ENCODE measurements around the gene SART3. TPM values are rescaled to one million over a fixed set of nuclear protein-coding genes. Genes with fewer than 3 reads are reported as not detected.

SART3 gene
- total and polyA plus RNA-seq, 8 donors = 11.7 to 106 (median 51.1) TPM

GRCh38 chr12:108519558-108519957 is 41.4 kb downstream of the SART3 start:
- H3K4me1 ChIP-seq = peaks cover 11 to 26% (median 18%) of the 10 kb centered on the region in 4 donors
- H3K27ac ChIP-seq = no peak overlapping the region
- H3K4me3 ChIP-seq = no peak overlapping the region
- peaks cover 53 to 80% (median 77%) of the 10 kb centered on the region in 4 donors for H3K36me3 ChIP-seq
- no peaks in the 10 kb centered on the region for H3K9me3 ChIP-seq
- peak in 1 of 2 donors; percentile 18 for DNase-seq
- no peaks in the 10 kb centered on the region for H3K27me3 ChIP-seq
- TF ChIP-seq POLR2AphosphoS5 (IDR thresholded peaks at IDR 0.05) (no peak), POLR2A (IDR thresholded peaks at IDR 0.05) (no peak), EP300 (IDR thresholded peaks at IDR 0.05) (no peak)
- TF ChIP-seq, protein P1, sequence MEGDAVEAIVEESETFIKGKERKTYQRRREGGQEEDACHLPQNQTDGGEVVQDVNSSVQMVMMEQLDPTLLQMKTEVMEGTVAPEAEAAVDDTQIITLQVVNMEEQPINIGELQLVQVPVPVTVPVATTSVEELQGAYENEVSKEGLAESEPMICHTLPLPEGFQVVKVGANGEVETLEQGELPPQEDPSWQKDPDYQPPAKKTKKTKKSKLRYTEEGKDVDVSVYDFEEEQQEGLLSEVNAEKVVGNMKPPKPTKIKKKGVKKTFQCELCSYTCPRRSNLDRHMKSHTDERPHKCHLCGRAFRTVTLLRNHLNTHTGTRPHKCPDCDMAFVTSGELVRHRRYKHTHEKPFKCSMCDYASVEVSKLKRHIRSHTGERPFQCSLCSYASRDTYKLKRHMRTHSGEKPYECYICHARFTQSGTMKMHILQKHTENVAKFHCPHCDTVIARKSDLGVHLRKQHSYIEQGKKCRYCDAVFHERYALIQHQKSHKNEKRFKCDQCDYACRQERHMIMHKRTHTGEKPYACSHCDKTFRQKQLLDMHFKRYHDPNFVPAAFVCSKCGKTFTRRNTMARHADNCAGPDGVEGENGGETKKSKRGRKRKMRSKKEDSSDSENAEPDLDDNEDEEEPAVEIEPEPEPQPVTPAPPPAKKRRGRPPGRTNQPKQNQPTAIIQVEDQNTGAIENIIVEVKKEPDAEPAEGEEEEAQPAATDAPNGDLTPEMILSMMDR (IDR thresholded peaks at IDR 0.05) = no peak
- 62 to 71% (median 68%) methylated on average over 4 of the region's 4 CpGs for WGBS, 5 donors
- intact Hi-C loops (cut with DNase I; ENCODE audit: low total_unique reads) = no loop called here

DNA sequence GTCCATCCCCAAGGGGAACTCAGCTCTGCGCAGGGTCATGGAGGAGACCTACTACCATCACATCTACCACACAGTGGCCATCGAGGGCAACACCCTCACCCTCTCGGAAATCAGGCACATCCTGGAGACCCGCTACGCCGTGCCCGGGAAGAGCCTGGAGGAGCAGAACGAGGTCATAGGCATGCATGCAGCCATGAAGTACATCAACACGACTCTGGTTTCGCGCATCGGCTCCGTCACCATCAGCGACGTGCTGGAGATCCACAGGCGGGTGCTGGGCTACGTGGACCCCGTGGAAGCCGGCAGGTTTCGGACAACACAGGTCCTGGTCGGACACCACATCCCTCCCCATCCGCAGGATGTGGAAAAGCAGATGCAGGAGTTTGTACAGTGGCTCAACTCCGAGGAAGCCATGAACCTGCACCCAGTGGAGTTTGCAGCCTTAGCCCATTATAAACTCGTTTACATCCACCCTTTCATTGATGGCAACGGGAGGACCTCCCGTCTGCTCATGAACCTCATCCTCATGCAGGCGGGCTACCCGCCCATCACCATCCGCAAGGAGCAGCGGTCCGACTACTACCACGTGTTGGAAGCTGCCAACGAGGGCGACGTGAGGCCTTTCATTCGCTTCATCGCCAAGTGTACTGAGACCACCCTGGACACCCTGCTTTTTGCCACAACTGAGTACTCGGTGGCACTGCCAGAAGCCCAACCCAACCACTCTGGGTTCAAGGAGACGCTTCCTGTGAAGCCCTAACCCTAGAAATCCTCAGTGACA is 42.1 kb downstream of the SART3 start:
- H3K36me3 ChIP-seq = peaks cover 46 to 73% (median 71%) of the 10 kb centered on the region in 4 donors
- WGBS, 5 donors = 91 to 95% (median 94%) methylated on average over 35 to 39 of the region's 39 CpGs
- no peak for TF ChIP-seq EP300 (IDR thresholded peaks at IDR 0.05)
- TF ChIP-seq, protein P1 (IDR thresholded peaks at IDR 0.05) = no peak

GRCh38 chr12:108518101-108518715 is 42.8 kb downstream of the SART3 start:
- peak in 1 of 2 donors; percentile 5 for DNase-seq
- Histone ChIP-seq H3K4me3 (no peak overlapping the region), H3K27me3 (no peaks in the 10 kb centered on the region), H3K4me1 (peaks cover 11 to 25% (median 21%) of the 10 kb centered on the region in 4 donors), H3K27ac (no peak overlapping the region), H3K36me3 (peaks cover 39 to 66% (median 64%) of the 10 kb centered on the region in 4 donors), H3K9me3 (no peaks in the 10 kb centered on the region)
- intact Hi-C loops (cut with DNase I; ENCODE audit: low total_unique reads) = no loop called here
- 93 to 97% (median 94%) methylated on average over 24 of the region's 24 CpGs for WGBS, 5 donors
- TF ChIP-seq POLR2AphosphoS5 (IDR thresholded peaks at IDR 0.05) (no peak), POLR2A (IDR thresholded peaks at IDR 0.05) (no peak), EP300 (IDR thresholded peaks at IDR 0.05) (no peak)
- TF ChIP-seq, protein P1 (IDR thresholded peaks at IDR 0.05) = no peak

More for the DNA sequence above, 42.1 kb downstream of the SART3 start:
- no peak overlapping the region for H3K4me3 ChIP-seq
- H3K9me3 ChIP-seq = no peaks in the 10 kb centered on the region
- H3K27ac ChIP-seq = no peak overlapping the region
- DNase-seq = peak in 1 of 2 donors; percentile 5
- H3K27me3 ChIP-seq = no peaks in the 10 kb centered on the region
- peaks cover 11 to 28% (median 21%) of the 10 kb centered on the region in 4 donors for H3K4me1 ChIP-seq
- intact Hi-C loops (cut with DNase I; ENCODE audit: low total_unique reads) = no loop called here

DNA sequence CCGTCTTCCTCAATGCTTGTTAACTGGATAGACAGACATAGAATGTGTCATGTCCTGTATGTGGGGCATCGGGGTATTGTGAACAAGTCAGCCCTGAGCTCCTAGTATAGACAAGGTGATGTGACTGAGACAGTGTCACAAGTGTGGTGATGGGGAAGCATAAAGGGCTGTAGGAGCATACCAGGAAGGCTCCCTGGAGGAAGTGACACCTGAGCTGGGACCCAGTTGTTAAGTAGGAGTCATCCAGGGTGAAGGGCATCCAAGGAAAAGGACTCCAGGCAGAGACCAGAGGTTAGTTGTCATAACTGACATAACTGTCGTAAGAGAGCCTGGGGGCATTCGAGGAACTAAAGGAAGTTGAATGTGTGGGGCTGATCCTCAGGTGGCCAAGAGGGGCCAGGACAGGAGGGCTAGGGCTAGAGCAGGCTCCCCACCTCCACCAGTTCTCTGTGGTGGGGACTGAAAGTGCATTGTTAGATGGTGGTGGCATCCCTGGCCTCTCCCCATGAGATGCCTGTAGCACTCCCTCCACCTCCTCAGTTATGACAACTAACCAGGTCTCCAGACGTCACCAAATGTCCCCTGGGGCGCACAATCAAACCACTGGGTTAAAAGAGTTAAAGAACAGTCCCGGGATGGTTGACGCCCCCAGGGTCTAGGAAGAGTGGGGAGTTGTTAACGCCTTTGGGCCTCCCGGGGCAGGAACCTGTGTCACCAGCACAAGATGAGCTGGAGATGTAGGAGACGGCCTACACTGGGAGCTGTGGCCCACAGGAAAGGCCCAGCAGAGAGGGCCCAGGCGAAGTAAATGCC is 43.5 kb downstream of the SART3 start:
- intact Hi-C loops (cut with DNase I; ENCODE audit: low total_unique reads) = no loop called here

More for the DNA sequence above, 43.5 kb downstream of the SART3 start:
- peaks cover 11 to 25% (median 21%) of the 10 kb centered on the region in 4 donors for H3K4me1 ChIP-seq
- peaks cover 36 to 59% (median 57%) of the 10 kb centered on the region in 4 donors for H3K36me3 ChIP-seq
- no peak overlapping the region for H3K27ac ChIP-seq
- no peak for DNase-seq
- no peak for TF ChIP-seq EP300 (IDR thresholded peaks at IDR 0.05)
- TF ChIP-seq POLR2AphosphoS5 (IDR thresholded peaks at IDR 0.05) = no peak
- TF ChIP-seq, protein P1 (IDR thresholded peaks at IDR 0.05) = no peak
- TF ChIP-seq POLR2A (IDR thresholded peaks at IDR 0.05) = no peak
- H3K9me3 ChIP-seq = no peaks in the 10 kb centered on the region
- no peak overlapping the region for H3K4me3 ChIP-seq
- H3K27me3 ChIP-seq = no peaks in the 10 kb centered on the region
- 85 to 90% (median 87%) methylated on average over 12 of the region's 12 CpGs for WGBS, 5 donors
